OCI-LY7 (cell line): ENCODE data around the gene PLEKHA3. TPM values are rescaled to one million over a fixed set of nuclear protein-coding genes. Genes with fewer than 3 reads are reported as not detected.
A peak's percentile ranks its signal among the peaks of the same experiment; 100 is the strongest.

ENCODE experiments used
- BruUV-seq: library from RNA; stranded (reverse); fragments of 400-500 nt; replicated peaks from 2 replicates; lab custom pipeline; 2021; lab: Mats Ljungman, UMichigan
- CTCF ChIA-PET: fragments of 300-600 bp; sonication (Branson Sonifier 250); formaldehyde crosslinking; loops from one replicate; lab custom pipeline; 2022; ENCODE audit warnings: antibody characterized with exemption; ENCODE audit not compliant: unreplicated experiment; lab: Charles Lee
- POLR2A ChIA-PET: fragments of 300-600 bp; sonication (Branson Sonifier 250); formaldehyde crosslinking; loops from one replicate; lab custom pipeline; 2022; ENCODE audit warnings: antibody characterized with exemption; lab: Charles Lee
- DNase-seq: peaks from one replicate; pipeline ENCODE4 v3.0.0-alpha.2; 2015; ENCODE audit warnings: low spot score
- H2AFZ ChIP-seq: fragments of 200-600 bp; sonication (generic), shearing (Covaris generic); 2 replicates; pipeline ENCODE4 v1.6.1; 2014; ENCODE audit warnings: mild to moderate bottlenecking, antibody characterized with exemption, low read length, moderate library complexity
- H3K27ac ChIP-seq: fragments of 200-600 bp; sonication (generic); 2 replicates; pipeline ENCODE4 v1.5.1; 2014; ENCODE audit warnings: mixed run types, low read depth, mild to moderate bottlenecking, moderate library complexity, low read length, inconsistent platforms; ENCODE audit not compliant: poor library complexity, severe bottlenecking
- H3K36me3 ChIP-seq: fragments of 200-600 bp; sonication (generic); 2 replicates; pipeline ENCODE4 v1.6.1; 2014; ENCODE audit warnings: mild to moderate bottlenecking, antibody characterized with exemption, low read length, moderate library complexity, mixed read lengths; ENCODE audit not compliant: insufficient read depth
- H3K4me1 ChIP-seq: fragments of 200-600 bp; sonication (generic); 2 replicates; pipeline ENCODE4 v1.5.1; 2014; ENCODE audit warnings: mild to moderate bottlenecking, low read length; ENCODE audit not compliant: insufficient read depth, poor library complexity, severe bottlenecking
- H3K4me2 ChIP-seq: fragments of 200-600 bp; sonication (generic); 2 replicates; pipeline ENCODE4 v1.6.1; 2014; ENCODE audit warnings: mild to moderate bottlenecking, low read length
- H3K4me3 ChIP-seq: fragments of 200-600 bp; sonication (generic); 2 replicates; pipeline ENCODE4 v1.5.1; 2014; ENCODE audit warnings: mild to moderate bottlenecking, low read depth, low read length; ENCODE audit not compliant: poor library complexity, severe bottlenecking
- H3K79me2 ChIP-seq: fragments of 200-600 bp; sonication (generic); 2 replicates; pipeline ENCODE4 v1.6.1; 2016; ENCODE audit warnings: low read depth, mild to moderate bottlenecking, low read length, moderate library complexity, mixed read lengths; ENCODE audit not compliant: insufficient read depth
- H3K9me2 ChIP-seq: fragments of 200-600 bp; sonication (generic); 2 replicates; pipeline ENCODE4 v1.6.1; 2016; ENCODE audit warnings: mild to moderate bottlenecking, low read length, mixed read lengths; ENCODE audit not compliant: insufficient read depth
- H3K9me3 ChIP-seq: fragments of 200-600 bp; sonication (generic); 2 replicates; pipeline ENCODE4 v1.6.1; 2014; ENCODE audit warnings: mild to moderate bottlenecking, mixed run types, low read length, mixed read lengths
- H4K20me1 ChIP-seq: fragments of 200-600 bp; sonication (generic); 2 replicates; pipeline ENCODE4 v1.6.1; 2014; ENCODE audit warnings: mild to moderate bottlenecking, antibody characterized with exemption, low read length, moderate library complexity, mixed read lengths; ENCODE audit not compliant: insufficient read depth
- CTCF ChIP-seq: fragments of 200-600 bp; sonication (generic); conservative IDR thresholded peaks from 2 replicates; pipeline ENCODE4 v1.5.1; 2014; ENCODE audit warnings: mild to moderate bottlenecking, antibody characterized with exemption, low read length, moderate library complexity, mixed read lengths
- EZH2phosphoT487 ChIP-seq: fragments of 200-600 bp; sonication (generic); IDR thresholded peaks from 2 replicates; pipeline ENCODE4 v1.6.1; 2018; ENCODE audit warnings: low read depth, borderline replicate concordance, mild to moderate bottlenecking, mixed run types, antibody characterized with exemption, low read length, moderate library complexity, mixed read lengths
- intact Hi-C: fragments of 100-400 bp; cut with micrococcal nuclease; formaldehyde crosslinking; loops from one replicate; pipeline ENCODE4 v1.10.0; 2022; ENCODE audit not compliant: unreplicated experiment
- total RNA-seq, 2 experiments: library from RNA; depleted of rRNA in 1 of 2; stranded (reverse); fragments of >200 nt in 1 of 2; shearing (Covaris generic) in 1 of 2; gene quantifications; 2 replicates each; pipeline ENCODE4 v1.2.3, GENCODE V29; 2014 to 2022

PLEKHA3 gene
- total RNA-seq, 2 experiments from 2014 or later: 3.6 to 19.2 TPM

DNA sequence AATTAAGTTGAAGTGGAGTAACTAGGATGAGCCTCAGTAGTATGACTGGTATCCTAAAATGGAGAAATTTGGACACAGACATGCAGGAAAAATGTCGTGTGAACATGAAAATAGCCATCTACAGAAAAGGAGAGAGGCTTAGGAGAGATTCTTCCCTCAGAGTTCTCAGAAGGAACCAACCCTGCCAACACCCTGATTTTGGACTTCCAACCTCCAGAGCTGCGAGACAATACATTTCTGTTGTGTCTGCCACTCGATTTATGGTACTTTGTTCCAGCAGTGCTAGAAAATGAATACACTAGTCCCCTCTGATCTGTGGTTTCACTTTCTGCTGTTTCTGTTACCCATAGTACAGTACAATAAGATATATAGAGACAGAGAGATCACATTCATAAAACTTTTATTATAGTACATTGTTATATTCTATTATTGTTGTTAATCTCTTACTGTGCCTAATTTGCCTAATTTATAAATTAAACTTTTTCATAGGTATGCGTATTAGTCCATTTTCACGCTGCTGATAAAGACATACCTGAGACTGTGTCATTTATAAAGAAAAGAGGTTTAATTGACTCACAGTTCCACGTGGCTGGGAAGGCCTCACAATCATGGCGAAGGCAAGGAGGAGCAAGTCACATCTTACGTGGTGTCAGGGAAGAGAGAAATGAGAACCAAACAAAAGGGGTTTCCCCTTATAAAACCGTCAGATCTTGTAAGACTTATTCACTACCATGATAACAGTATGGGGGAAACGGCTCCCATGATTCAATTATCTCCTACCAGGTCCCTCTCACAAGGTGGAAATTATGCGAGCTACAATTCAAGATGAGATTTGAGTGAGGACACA lies 41.3 kb downstream of the PLEKHA3 start:
- peaks cover 9% of the 10 kb centered on the region; the same call in 1 of the 2 replicates for H3K79me2 ChIP-seq
- H2AFZ ChIP-seq: no peak overlapping the region
- TF ChIP-seq EZH2phosphoT487 (no peak), CTCF (no peak)
- no peak overlapping the region for H3K4me2 ChIP-seq
- DNase-seq: no peak
- H3K4me1 ChIP-seq: no peaks in the 10 kb centered on the region
- CTCF ChIA-PET: no interaction called here
- H3K9me2 ChIP-seq: no peaks in the 10 kb centered on the region
- intact Hi-C loops: no loop called here
- POLR2A ChIA-PET: interaction anchor here (0.7 kb wide), 1 partner anchor 404 kb away, joined by 7 read pairs; no protein-coding TSS in a partner anchor
- no TSS peak for BruUV-seq
- H3K36me3 ChIP-seq: no peaks in the 10 kb centered on the region
- H3K27ac ChIP-seq: no peak overlapping the region
- no peak overlapping the region for H3K4me3 ChIP-seq
- no peaks in the 10 kb centered on the region for H4K20me1 ChIP-seq
- no peaks in the 10 kb centered on the region for H3K9me3 ChIP-seq

DNA sequence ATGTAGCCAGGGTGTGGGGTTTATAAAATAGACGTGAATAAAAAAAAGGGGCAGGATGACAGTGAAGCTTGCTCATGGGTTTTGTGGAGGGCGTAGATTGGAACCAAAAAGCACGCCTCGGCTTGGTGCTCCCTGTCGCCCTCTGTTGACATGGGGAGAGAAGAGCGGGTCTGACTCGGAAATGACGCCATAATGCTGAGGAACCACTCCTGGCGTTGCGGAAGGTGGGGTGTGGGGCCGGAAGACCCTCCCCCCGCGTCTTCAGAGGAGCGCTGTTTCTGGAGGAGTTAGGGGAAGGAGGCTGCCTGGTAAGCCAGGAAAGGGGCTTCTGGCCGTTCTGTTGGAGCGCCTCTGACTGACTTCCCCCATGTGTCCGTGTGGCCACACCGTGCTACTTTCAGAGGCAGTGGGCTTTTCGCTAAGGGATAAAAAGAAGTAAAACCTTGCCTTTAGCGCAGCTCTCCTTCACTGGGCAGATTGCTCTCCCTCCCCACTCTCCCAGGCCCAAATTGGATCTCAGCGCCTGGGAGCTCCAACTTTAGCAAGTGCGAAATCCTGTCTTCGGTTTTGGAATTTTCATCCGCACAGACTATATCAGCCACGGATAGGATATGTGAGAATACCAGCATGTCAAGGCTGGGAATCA lies 42.8 kb downstream of the PLEKHA3 start:
- peak; percentile 85 for DNase-seq
- Histone ChIP-seq H2AFZ (peak overlapping the region; percentile 44; the same call in 1 of the 2 replicates), H3K4me2 (peak overlapping the region; percentile 74), H3K4me1 (no peaks in the 10 kb centered on the region), H3K4me3 (peak overlapping the region; percentile 73), H3K36me3 (no peaks in the 10 kb centered on the region), H3K27ac (no peak overlapping the region), H3K79me2 (peaks cover 9% of the 10 kb centered on the region; the same call in 1 of the 2 replicates), H3K9me3 (no peaks in the 10 kb centered on the region), H3K9me2 (no peaks in the 10 kb centered on the region), H4K20me1 (no peaks in the 10 kb centered on the region)
- peak; percentile 84 for TF ChIP-seq CTCF
- TF ChIP-seq EZH2phosphoT487: no peak
- intact Hi-C loops: loop anchor here (1.0 kb wide), 1 partner anchor 44 kb away; no protein-coding TSS in a partner anchor
- BruUV-seq: no TSS peak
- POLR2A ChIA-PET: interaction anchor here (1.0 to 1.7 kb wide), 3 partner anchors 9 to 34 kb away, joined by 3 to 4 read pairs (median 3); no protein-coding TSS in a partner anchor
- CTCF ChIA-PET: no interaction called here
